ENCODE measurements around the gene MYO9B. TPM values are rescaled to one million over a fixed set of nuclear protein-coding genes. Genes with fewer than 3 reads are reported as not detected.

Gene MYO9B
- total and polyA plus RNA-seq, 2 of the 13 experiments (the other 11 are each of a cell fraction or from before 2014, with no cell fraction given) = 18.0 to 18.3 TPM

DNA sequence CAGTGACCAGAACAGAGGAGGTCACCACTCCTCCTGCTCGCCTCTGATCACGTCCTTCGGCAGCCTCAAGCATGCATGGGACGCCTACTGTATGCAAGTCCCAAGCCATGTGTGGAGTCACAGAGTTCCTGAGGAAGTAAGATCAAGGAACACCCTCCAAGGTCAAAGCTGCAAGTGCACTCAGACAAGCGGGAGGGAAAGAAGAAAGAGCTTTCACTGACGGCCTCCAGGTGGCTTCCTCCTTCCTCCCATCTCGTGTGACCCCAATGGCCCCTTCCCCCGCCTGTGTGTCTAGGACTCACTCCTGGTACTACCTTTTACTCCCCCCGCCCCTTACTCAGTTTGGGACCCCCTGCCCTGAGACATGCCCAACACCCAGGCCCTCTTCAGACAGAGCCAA, 6.4 kb upstream of the MYO9B start:
- FAIRE-seq (no peak), DNase-seq (ENCODE audit: low spot score) (no peak), ATAC-seq (no peak)
- peaks cover 16% of the 10 kb centered on the region for H3K79me2 ChIP-seq (ENCODE audit: insufficient read depth, low read length)
- H3K36me3 ChIP-seq (replicated peaks in 1 of 2; ENCODE audit: control insufficient read depth in 1 of 2, insufficient read depth in 2 of 2, low read length in 2 of 2) = peaks cover 8 to 49% of the 10 kb centered on the region in 2 experiments
- ChIA-PET CTCF (ENCODE audit: low intra/inter-chr PET ratio, low total read pairs) (no interaction called here), POLR2A (no interaction called here)
- H3K9ac ChIP-seq (ENCODE audit: insufficient read depth, low read depth, low read length) = no peak overlapping the region
- intact Hi-C loops (cut with micrococcal nuclease; ENCODE audit: unreplicated experiment) = loop anchor here (5.0 kb wide), 2 partner anchors 213 to 318 kb away; partner anchors contain the start of gene ANKLE1
- no peaks in the 10 kb centered on the region for H3K27me3 ChIP-seq (ENCODE audit: control insufficient read depth in 1 of 2, insufficient read depth in 2 of 2, low read length in 2 of 2)
- 94% methylated on average over 8 of the region's 9 CpGs for WGBS (ENCODE audit: low lambda C conversion rate)
- H3K27ac ChIP-seq (ENCODE audit: extremely low read length, insufficient read depth, low read length) = no peak overlapping the region
- H4K20me1 ChIP-seq (ENCODE audit: insufficient read depth, low read length) = no peaks in the 10 kb centered on the region; the same call in 1 of the 2 replicates
- no peak overlapping the region for H3K4me2 ChIP-seq (ENCODE audit: low read depth, low read length)
- in situ Hi-C loops (cut with HindIII; ENCODE audit: extremely low pct_ligation_motif_present, low pct_unique_long_range_greater_than_20kb) = loop anchor here (5.0 kb wide), 1 partner anchor 213 kb away; the partner anchor contains the start of gene ANKLE1
- no peak overlapping the region for H3K4me3 ChIP-seq (replicated peaks in 1 of 3; ENCODE audit: insufficient read depth in 1 of 3, low read depth in 2 of 3, low read length in 3 of 3)
- TF ChIP-seq ZNF766 (CRISPR knock-in tag; IDR thresholded peaks at IDR 0.05; ENCODE audit: borderline replicate concordance) (no peak), ARNTL (CRISPR knock-in tag; IDR thresholded peaks at IDR 0.05) (no peak), DPF2 (CRISPR knock-in tag; IDR thresholded peaks at IDR 0.05; ENCODE audit: borderline replicate concordance, low read depth) (no peak), KLF11 (CRISPR knock-in tag; IDR thresholded peaks at IDR 0.05) (no peak), ELF4 (CRISPR knock-in tag; IDR thresholded peaks at IDR 0.05; ENCODE audit: borderline replicate concordance) (no peak), TEAD2 (CRISPR knock-in tag; IDR thresholded peaks at IDR 0.05) (no peak), ZBTB7A (CRISPR knock-in tag; IDR thresholded peaks at IDR 0.05) (no peak), ZNF224 (CRISPR knock-in tag; IDR thresholded peaks at IDR 0.05) (no peak)
- TF ChIP-seq, protein P1, sequence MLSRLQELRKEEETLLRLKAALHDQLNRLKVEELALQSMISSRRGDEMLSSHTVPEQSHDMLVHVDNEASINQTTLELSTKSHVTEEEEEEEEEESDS (CRISPR knock-in tag; IDR thresholded peaks at IDR 0.05; ENCODE audit: borderline replicate concordance) = no peak
- TF ChIP-seq, protein P2, sequence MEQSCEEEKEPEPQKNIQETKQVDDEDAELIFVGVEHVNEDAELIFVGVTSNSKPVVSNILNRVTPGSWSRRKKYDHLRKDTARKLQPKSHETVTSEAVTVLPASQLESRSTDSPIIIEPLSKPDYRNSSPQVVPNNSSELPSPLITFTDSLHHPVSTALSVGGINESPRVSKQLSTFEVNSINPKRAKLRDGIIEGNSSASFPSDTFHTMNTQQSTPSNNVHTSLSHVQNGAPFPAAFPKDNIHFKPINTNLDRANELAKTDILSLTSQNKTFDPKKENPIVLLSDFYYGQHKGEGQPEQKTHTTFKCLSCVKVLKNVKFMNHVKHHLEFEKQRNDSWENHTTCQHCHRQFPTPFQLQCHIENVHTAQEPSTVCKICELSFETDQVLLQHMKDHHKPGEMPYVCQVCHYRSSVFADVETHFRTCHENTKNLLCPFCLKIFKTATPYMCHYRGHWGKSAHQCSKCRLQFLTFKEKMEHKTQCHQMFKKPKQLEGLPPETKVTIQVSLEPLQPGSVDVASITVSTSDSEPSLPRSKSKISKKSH (CRISPR knock-in tag; IDR thresholded peaks at IDR 0.05; ENCODE audit: borderline replicate concordance) = no peak
- TF ChIP-seq, protein P3, sequence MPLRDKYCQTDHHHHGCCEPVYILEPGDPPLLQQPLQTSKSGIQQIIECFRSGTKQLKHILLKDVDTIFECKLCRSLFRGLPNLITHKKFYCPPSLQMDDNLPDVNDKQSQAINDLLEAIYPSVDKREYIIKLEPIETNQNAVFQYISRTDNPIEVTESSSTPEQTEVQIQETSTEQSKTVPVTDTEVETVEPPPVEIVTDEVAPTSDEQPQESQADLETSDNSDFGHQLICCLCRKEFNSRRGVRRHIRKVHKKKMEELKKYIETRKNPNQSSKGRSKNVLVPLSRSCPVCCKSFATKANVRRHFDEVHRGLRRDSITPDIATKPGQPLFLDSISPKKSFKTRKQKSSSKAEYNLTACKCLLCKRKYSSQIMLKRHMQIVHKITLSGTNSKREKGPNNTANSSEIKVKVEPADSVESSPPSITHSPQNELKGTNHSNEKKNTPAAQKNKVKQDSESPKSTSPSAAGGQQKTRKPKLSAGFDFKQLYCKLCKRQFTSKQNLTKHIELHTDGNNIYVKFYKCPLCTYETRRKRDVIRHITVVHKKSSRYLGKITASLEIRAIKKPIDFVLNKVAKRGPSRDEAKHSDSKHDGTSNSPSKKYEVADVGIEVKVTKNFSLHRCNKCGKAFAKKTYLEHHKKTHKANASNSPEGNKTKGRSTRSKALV (CRISPR knock-in tag; IDR thresholded peaks at IDR 0.05) = no peak
- TF ChIP-seq, protein P4, sequence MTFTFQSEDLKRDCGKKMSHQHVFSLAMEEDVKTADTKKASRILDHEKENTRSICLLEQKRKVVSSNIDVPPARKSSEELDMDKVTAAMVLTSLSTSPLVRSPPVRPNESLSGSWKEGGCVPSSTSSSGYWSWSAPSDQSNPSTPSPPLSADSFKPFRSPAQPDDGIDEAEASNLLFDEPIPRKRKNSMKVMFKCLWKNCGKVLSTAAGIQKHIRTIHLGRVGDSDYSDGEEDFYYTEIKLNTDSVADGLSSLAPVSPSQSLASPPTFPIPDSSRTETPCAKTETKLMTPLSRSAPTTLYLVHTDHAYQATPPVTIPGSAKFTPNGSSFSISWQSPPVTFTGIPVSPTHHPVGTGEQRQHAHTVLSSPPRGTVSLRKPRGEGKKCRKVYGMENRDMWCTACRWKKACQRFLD (CRISPR knock-in tag; IDR thresholded peaks at IDR 0.05; ENCODE audit: borderline replicate concordance) = no peak
- TF ChIP-seq, protein P5, sequence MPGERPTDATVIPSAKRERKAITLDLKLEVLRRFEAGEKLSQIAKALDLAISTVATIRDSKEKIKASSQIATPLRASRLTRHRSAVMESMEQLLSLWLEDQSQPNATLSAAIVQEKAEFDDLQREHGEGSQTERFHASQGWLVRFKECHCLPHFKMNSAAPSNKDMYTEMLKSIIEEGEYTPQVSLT (CRISPR knock-in tag; IDR thresholded peaks at IDR 0.05; ENCODE audit: borderline replicate concordance, low read depth) = no peak
- H2AFZ ChIP-seq (ENCODE audit: low read length) = no peak overlapping the region
- H3K4me1 ChIP-seq (ENCODE audit: insufficient read depth, low read length) = peaks cover 26% of the 10 kb centered on the region
- no TSS peak for BruUV-seq (replicated peaks)
- H3K9me3 ChIP-seq (ENCODE audit: low read length) = peaks cover 2% of the 10 kb centered on the region; the same call in 1 of the 2 replicates
